ENCODE data around the gene RARA.
"Not testable (repeated sequence)": the region's sequence is repeated elsewhere in the genome, so short reads cannot be mapped to it uniquely, and the experiment has no call there.

Gene RARA

GRCh38 chr17:40297511-40297910 is 11.5 kb upstream of the RARA start:
- DNase-seq (ENCODE audit: low read depth in 2 of 2), result no peak

- DNase-seq (ENCODE audit: low read depth in 2 of 2), result no peak
These were observed 10.3 kb upstream of the RARA start for GRCh38 chr17:40298726-40299125.

DNA sequence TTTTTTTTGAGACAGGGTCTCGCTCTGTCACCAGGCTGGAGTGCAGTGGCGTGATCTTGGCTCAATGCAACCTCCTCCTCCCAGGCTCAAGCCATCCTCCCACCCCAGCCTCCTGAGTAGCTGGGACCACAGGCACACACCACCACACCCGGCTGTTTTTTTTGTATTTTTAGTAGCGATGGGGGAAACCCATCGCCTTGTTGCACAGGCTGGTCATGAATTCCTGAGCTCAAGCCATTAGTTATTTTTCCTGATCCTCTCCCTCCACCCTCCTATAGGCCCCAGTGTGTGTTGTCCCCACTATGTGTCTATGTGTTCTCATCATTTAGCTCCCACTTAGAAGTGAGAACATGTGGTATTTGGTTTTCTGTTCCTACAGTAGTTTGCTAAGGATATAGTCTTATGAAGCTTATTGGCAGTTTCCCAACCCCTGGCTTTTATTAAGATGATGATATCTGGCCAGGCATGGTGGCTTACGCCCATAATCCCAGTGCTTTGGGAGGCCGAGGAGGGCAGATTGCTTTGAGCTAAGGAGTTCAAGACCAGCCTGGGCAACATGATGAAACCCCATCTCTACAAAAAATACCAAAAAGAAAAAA is 9.7 kb upstream of the RARA start:
- DNase-seq (ENCODE audit: low read depth in 2 of 2), result not testable (repeated sequence)

DNA sequence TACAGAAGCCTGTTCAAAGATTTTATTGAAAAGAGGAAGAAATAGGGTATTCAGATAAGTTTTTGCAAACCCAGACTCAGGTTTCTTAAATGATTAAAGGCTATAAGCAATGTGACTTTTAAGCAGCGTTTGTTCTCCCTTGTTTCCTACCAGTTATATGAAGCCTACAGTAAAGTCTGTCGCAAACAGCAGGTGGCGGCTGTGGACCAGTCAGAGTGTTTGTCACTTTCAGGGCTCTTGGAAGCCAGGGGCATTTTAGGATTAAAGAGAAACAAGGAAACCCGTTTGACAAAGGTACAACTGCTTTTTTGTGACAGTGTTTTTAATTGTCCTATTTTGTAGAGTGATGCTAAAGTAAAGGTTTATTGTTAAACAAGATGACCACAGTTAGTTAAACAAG is 7.7 kb upstream of the RARA start:
- DNase-seq (ENCODE audit: low read depth in 2 of 2), result no peak

DNA sequence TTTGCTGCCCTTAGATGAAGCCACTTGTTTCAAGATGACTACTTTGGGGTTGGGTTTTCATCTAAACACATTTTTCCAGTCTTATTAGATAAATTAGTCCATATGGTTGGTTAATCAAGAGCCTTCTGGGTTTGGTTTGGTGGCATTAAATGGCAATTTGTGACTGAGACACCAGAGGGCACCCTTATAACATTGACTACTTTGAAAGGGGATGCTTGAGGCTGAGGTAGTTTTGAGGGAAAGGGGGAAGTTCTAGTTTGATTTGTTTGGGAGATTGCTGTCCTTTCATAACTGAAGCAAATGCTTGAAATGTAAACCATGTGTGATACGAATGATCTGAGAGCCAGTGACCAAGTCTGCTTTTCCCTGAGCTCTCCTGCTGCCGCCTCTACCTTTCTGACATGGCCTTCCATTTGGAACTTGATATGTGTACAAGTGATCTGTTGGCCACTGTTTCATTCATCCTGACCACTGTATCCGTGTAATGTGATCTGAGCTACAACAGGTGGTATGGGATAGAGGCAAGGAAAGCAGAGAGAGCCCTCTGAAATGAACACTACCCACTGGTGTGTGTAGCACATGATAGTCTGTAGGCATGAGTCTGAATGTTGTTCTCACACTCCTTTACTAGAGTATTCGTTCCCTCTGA is 5.8 kb upstream of the RARA start:
- no peak for DNase-seq (ENCODE audit: low read depth in 2 of 2)

- no peak for DNase-seq (ENCODE audit: low read depth in 2 of 2)
These were observed 5.0 kb upstream of the RARA start for GRCh38 chr17:40303708-40304551.

DNA sequence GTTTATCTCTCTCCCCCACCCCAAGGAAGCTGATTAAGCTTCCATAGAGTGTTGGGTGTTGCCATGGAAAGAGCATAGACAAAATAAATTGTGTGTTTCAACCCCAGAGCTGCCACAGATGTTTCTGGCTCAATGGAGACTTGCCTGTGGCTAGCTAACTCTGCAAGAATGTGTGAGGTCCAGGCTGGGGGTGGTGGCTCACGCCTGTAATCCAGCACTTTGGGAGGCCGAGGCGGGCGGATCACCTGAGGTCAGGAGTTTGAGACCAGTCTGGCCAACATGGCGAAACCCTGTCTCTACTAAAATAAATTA is 4.5 kb upstream of the RARA start:
- DNase-seq (ENCODE audit: low read depth in 2 of 2), result not testable (repeated sequence)

DNA sequence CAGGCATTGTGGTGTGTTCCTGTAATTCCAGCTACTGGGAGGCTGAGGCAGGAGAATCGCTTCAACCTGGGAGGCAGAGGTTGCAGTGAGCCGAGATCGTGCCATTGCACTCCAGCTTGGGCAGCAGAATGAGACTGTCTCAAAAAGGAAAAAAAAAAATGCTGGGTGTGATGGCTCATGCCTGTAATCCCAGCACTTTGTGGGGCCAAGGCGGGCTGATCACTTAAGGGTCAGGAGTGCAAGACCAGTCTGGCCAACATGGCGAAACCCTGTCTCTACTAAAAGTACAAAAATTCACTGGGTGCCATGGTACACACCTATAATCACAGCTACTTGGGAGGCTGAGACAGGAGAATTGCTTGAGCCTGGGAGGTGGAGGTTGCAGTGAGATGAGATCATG is 4.1 kb upstream of the RARA start:
- DNase-seq (ENCODE audit: low read depth in 2 of 2), result not testable (repeated sequence)

DNA sequence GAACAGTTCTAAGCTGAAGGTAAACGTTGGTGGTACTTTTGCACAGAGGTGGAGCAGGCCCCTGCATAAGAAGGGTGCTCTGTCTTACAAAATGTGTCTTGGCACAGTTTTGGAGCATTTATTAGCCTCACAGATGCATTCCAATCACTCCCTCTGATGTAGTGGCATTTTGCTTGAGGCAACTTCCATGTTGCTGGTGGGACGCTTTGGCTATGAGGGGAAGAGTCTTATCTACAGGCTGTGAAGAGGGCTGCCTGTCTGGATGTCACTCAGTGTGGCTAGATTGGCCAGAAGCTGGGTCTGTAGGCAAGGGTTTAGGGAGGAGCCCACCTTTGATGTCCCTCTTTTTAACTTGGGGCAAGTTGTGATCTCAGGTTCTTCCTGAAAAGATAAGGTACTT is 2.6 kb upstream of the RARA start:
- DNase-seq (ENCODE audit: low read depth in 2 of 2), result no peak

- DNase-seq (ENCODE audit: low read depth in 2 of 2), result no peak
These were observed 1.8 kb upstream of the RARA start for GRCh38 chr17:40307001-40307730.

DNA sequence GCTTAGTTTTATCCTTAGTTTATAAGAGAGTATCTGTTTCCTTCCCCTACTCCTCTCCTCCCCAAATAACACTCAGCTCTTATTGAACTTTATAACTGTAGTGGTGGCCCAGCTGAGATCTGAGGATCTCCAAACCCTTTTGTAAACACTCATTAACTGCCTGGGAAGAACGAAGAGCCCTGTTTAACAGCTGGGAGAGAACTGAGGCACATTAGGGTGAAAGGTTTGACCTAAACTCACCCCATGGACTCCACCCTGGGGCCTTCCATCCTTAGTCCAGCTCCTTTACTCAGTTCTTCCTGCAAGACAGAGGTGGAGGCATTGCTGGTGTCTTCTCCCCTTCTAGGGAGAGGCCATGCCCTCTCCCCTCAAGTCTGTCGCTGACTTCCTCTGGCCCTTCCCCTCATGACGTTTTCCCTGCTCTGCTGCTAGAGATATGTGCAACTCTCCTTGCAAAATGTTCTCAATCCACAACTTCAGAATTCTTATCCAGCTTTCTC is 1.2 kb upstream of the RARA start:
- no peak for DNase-seq (ENCODE audit: low read depth in 2 of 2)

DNA sequence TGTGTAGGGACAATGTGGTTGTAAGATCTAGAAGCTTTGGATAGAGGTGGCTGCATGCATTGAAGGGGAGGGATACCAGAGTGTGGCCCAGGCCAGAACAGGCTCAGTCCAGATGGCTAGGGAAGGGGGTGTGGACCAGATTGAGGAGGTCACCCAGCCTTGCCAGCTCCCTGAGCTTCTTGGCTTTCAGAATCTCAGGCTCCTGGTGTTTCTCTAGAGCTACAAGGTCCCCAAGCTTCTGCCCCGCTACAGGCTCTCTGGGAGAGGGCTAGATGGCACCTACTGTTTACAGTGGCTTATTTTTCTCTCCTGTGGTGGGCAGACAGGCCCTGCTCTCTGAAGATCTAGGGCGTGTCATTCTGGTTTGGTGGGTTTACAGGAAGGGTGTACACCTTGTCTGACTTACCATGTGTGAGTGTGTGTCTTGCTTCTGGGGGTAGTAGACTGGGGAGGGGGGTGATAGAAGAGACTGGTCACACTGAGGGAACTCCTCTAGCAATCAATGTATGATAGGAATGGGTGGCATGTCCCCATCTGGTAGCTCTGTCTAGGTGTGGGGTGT is 1.1 kb downstream of the RARA start:
- DNase-seq (ENCODE audit: low read depth in 2 of 2), result no peak

GRCh38 chr17:40310882-40311391 is 2.0 kb downstream of the RARA start:
- DNase-seq (ENCODE audit: low read depth in 2 of 2), result no peak

GRCh38 chr17:40311575-40311974 is 2.6 kb downstream of the RARA start:
- DNase-seq (ENCODE audit: low read depth in 2 of 2), result no peak

GRCh38 chr17:40312131-40312731 is 3.3 kb downstream of the RARA start:
- DNase-seq (ENCODE audit: low read depth in 2 of 2), result no peak

DNA sequence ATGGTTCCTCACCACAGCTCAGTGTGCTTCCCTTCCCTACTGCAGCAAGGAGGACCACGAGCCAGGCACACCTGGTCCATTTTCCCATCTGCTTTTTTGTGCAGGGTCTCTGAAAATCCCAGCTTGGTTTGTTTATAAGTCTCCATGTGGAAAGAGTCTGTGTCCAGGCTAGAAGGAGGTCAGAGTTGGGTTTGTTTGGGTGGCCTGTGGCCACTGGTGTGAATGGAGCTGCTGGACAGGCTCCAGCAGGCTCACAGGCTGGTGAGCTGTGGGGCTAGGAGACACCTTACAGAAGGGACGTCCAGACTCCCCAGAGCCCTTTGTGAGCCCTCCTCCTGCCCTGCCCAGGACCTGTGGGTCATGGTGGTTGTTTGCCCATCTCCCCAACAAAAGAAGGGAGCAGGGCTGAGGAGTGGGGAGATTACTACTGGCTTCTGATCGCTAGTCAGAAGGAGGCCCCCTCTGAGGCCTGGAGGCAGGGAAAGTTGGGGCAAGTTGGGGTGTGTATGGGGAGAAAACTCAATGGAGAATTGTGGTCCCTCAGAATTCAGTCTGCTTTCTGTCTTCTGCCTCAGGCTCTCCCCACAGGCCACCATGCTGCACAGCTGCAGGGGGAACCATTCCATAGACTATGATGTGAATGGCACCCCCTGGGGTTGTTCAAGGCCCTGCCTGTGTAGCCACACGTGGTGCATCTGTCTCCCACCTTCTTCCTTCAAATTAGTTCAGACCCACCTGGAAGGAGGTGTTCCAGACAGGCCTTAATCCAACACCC is 4.1 kb downstream of the RARA start:
- no peak for DNase-seq (ENCODE audit: low read depth in 2 of 2)

DNA sequence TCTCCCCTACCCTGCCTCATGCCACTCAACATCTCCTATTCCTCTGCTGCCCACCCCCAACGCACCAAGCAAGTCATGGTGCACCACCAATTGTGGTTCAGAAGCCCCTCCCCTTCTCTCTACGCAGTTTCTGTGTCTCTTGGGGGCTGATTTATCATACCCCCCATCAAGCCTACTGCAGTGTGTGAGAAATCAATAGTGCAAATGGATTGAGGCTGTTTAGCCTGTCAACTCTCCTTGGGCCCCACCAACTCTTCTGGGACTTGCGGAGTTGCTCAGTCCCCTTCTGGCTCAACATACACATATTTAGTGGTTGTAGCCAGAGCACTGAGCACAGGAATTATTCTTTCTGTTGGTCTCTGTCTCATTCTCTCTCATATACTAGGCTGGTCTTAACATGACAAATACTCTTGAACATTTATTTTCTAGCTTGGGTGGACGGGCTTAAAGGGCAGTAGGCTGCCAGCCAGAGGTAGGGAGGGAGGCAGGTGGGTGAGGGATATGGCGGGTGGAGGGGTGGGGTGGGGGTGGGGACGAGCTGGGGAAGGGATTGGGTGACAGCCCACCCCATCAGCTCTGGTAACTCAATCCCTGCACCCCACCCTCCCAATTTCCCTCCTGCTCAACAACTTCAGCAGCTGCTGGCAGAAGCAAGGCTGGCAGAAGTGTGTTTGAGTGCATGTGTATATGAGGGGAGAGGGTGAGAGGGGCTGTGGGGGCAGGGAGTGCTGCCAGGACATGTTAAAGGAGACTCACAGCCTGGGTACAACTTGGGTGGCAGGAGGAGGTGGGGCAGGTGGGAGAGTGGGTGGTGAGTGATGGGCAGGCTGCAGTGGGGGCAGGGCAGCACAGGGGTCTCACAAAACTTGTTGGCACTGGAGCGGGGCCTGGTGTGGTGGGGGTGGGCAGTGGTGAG is 4.9 kb downstream of the RARA start:
- no peak for DNase-seq (ENCODE audit: low read depth in 2 of 2)

DNA sequence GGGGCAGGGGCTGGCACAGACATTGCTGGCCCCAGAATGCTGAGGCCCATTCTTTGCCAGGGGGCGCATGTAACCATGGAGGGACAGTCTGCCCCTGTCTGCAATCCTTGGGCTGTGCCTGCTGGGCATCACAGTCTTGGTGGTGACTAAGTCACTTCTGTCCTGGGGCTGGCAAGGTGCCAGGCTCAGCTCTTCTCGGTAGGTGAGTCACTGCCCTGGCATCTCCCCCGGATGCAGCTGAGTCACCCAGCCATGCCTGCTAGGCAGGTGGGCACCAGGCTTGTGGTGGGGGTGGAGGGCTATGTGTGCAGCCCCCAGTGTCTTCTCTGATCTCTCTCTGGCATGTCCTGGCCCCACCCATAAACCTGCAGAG is 5.6 kb downstream of the RARA start:
- DNase-seq (ENCODE audit: low read depth in 2 of 2), result peak; percentile 81 to 93

DNA sequence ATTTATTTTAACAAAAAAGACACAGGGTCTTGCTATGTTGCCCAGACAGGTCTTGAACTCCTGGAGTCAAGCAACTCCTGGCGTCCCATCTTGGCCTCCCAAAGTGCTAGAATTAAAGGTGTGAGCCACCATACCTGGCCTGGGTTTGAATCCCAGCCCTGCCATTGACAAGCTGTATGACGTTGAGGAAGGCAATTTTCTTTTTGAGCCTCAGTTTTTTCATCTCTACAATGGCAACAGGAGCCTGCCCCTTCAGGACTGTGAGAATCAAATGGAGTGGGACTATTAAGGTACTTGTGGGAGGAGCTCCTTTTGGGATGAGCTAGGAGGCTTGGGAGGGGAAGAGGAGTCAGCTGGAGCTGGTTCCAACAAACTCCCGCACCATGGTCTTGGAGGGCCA is 6.2 kb downstream of the RARA start:
- no peak for DNase-seq (ENCODE audit: low read depth in 2 of 2)
